Measurements from ENCODE around the gene ZGLP1.

GRCh38 chr19:10317045-10317856, 7.6 kb upstream of the ZGLP1 start:
- TF ChIP-seq CTCF (IDR thresholded peaks at IDR 0.05), result no peak
- TF ChIP-seq REST (IDR thresholded peaks at IDR 0.05; ENCODE audit: insufficient read depth in 1 of 2, low read depth in 2 of 2, low read length in 1 of 2), result no peak
- TF ChIP-seq POLR2AphosphoS5 (IDR thresholded peaks at IDR 0.05; ENCODE audit: low read depth, low read length), result no peak
- no peak for TF ChIP-seq TCF7L2 (IDR thresholded peaks at IDR 0.05; ENCODE audit: low read depth, low read length)

Data from Panc1 (cell line).